Measurements from ENCODE around the gene CEP83. TPM values are rescaled to one million over a fixed set of nuclear protein-coding genes. Genes with fewer than 3 reads are reported as not detected.
A peak's percentile ranks its signal among the peaks of the same experiment; 100 is the strongest.
"Not testable (repeated sequence)": the region's sequence is repeated elsewhere in the genome, so short reads cannot be mapped to it uniquely, and the experiment has no call there.

CEP83 gene
- total RNA-seq, 2 experiments from 2014 or later = 12.8 to 15.0 TPM

DNA sequence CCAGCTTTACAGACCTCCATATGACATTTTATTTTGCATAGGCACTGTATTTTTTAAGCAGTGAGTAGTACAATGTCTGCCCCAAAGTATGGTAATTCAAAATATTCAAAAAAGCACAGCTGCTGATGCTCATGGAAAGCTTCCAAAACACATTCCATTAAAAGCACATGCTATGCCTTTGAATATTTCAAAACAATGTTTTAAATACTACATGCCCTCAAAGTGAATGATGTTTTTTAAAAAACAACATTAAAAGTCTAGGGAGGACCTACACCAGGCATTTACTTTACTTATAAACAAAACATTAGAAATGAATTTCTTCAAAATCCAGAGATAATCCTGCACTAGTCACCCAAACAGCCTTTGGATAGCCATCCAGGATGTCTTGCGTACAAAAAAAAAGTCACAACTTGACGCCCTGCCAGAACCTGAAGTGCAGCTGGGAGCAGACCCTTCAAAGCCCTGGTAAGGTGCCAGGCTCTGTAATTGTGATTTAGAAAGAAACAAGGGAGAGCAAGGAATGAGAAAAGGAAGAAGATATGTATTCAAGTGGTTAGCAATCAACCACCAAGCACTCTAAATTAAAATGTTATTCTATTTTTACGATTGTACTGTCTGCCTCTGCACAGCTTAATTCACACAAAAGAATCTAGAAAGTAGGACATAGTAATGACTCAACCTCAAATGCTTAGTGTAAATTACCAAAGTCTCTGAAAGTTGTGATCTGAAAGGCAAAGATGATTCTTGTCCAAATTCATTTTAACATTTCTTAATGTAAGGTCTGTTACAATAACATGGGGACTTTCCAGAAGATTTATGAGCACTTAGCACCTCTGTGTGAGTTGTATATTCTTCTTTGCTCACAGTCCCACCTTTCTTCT lies 31.9 kb downstream of the CEP83 start:
- Mint-ChIP-seq H3K27me3 (no peaks in the 10 kb centered on the region), H3K36me3 (ENCODE audit: low read depth) (peaks cover 65% of the 10 kb centered on the region), H3K4me1 (peaks cover 4% of the 10 kb centered on the region), H3K4me3 (no peak overlapping the region), H3K9me3 (peaks cover 37% of the 10 kb centered on the region), H3K27ac (no peak overlapping the region)
- ChIA-PET CTCF (no interaction called here), POLR2A (interaction anchor here (1.0 kb wide), 1 partner anchor 23 kb away, joined by 3 read pairs; no protein-coding TSS in a partner anchor)
- no peak for DNase-seq

- DNase-seq = no peak
- no peak overlapping the region for H3K27ac Mint-ChIP-seq
- H3K36me3 Mint-ChIP-seq (ENCODE audit: low read depth) = peaks cover 65% of the 10 kb centered on the region
- no peaks in the 10 kb centered on the region for H3K27me3 Mint-ChIP-seq
- ChIA-PET CTCF (no interaction called here), POLR2A (no interaction called here)
- no peak overlapping the region for H3K4me3 Mint-ChIP-seq
- peaks cover 4% of the 10 kb centered on the region for H3K4me1 Mint-ChIP-seq
- peaks cover 49% of the 10 kb centered on the region for H3K9me3 Mint-ChIP-seq
Measured at GRCh38 chr12:94426049-94426448, 33.6 kb downstream of the CEP83 start.

GRCh38 chr12:94424830-94425229 lies 34.8 kb downstream of the CEP83 start:
- H3K27me3 Mint-ChIP-seq, CTCF ChIA-PET, DNase-seq, POLR2A ChIA-PET, H3K27ac Mint-ChIP-seq, H3K4me1 Mint-ChIP-seq, H3K4me3 Mint-ChIP-seq: not testable (repeated sequence)
- Mint-ChIP-seq H3K9me3 (peaks cover 40% of the 10 kb centered on the region), H3K36me3 (ENCODE audit: low read depth) (peaks cover 53% of the 10 kb centered on the region)

DNA sequence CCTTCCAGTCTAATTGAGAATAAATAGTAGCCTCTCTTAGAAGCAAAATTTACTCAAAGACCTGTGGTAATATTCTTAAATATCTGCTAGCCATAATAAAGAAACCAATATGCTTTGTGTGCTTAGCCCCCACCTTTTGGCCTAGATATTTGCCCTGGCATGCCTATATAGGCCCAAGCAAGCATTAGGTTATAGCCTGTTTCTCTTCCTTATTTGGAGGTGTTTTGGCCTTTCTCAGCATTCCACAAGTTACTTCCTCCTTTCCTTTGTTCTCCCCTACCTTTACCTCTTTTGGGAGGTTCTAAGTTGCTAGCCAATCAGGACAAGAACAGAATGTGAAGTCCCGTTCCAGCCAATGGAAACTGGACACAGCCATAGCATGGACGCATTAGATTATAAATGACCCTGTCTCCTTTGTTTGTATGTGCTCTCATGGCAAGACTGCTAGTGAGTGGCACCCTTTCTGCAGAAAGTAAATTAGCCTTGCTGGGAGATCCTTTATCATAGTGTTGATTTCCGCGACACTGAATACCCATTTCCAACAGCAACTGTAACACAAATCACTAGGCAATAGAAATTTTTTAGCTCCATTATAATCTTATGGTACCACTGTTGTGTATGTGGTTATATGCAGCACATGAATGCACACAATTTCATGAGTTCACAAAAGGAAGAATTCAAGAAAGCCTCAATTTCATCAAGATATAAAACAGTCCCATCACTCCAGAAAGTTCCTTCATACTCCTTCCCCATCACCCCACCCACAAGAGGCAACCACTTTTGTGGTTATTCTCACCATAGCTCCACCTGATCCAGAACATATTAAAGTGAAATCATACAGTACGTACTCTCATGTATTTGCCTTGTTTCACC lies 37.6 kb downstream of the CEP83 start:
- no peak for DNase-seq
- H3K4me1 Mint-ChIP-seq = no peaks in the 10 kb centered on the region
- H3K36me3 Mint-ChIP-seq (ENCODE audit: low read depth) = peaks cover 50% of the 10 kb centered on the region
- no peaks in the 10 kb centered on the region for H3K27me3 Mint-ChIP-seq
- H3K4me3 Mint-ChIP-seq = no peak overlapping the region
- CTCF ChIA-PET = no interaction called here
- POLR2A ChIA-PET = no interaction called here
- no peak overlapping the region for H3K27ac Mint-ChIP-seq
- H3K9me3 Mint-ChIP-seq = peaks cover 45% of the 10 kb centered on the region

GRCh38 chr12:94418517-94418916 lies 41.1 kb downstream of the CEP83 start:
- POLR2A ChIA-PET = no interaction called here
- no peak overlapping the region for H3K27ac Mint-ChIP-seq
- H3K36me3 Mint-ChIP-seq (ENCODE audit: low read depth) = peaks cover 30% of the 10 kb centered on the region
- no peaks in the 10 kb centered on the region for H3K27me3 Mint-ChIP-seq
- no peaks in the 10 kb centered on the region for H3K4me1 Mint-ChIP-seq
- CTCF ChIA-PET = no interaction called here
- no peak overlapping the region for H3K4me3 Mint-ChIP-seq
- DNase-seq = no peak
- peaks cover 33% of the 10 kb centered on the region for H3K9me3 Mint-ChIP-seq

GRCh38 chr12:94416613-94417012 lies 43.1 kb downstream of the CEP83 start:
- peaks cover 22% of the 10 kb centered on the region for H3K36me3 Mint-ChIP-seq (ENCODE audit: low read depth)
- no peak overlapping the region for H3K27ac Mint-ChIP-seq
- no peaks in the 10 kb centered on the region for H3K4me1 Mint-ChIP-seq
- no peak for DNase-seq
- ChIA-PET CTCF (no interaction called here), POLR2A (no interaction called here)
- no peak overlapping the region for H3K4me3 Mint-ChIP-seq
- H3K27me3 Mint-ChIP-seq = no peaks in the 10 kb centered on the region
- peaks cover 19% of the 10 kb centered on the region for H3K9me3 Mint-ChIP-seq

- Mint-ChIP-seq H3K9me3 (peaks cover 16% of the 10 kb centered on the region), H3K4me1 (no peaks in the 10 kb centered on the region), H3K27ac (no peak overlapping the region), H3K4me3 (no peak overlapping the region), H3K36me3 (ENCODE audit: low read depth) (peaks cover 22% of the 10 kb centered on the region), H3K27me3 (no peaks in the 10 kb centered on the region)
- ChIA-PET POLR2A (no interaction called here), CTCF (no interaction called here)
- no peak for DNase-seq
Measured at GRCh38 chr12:94415066-94415465, 44.6 kb downstream of the CEP83 start.

DNA sequence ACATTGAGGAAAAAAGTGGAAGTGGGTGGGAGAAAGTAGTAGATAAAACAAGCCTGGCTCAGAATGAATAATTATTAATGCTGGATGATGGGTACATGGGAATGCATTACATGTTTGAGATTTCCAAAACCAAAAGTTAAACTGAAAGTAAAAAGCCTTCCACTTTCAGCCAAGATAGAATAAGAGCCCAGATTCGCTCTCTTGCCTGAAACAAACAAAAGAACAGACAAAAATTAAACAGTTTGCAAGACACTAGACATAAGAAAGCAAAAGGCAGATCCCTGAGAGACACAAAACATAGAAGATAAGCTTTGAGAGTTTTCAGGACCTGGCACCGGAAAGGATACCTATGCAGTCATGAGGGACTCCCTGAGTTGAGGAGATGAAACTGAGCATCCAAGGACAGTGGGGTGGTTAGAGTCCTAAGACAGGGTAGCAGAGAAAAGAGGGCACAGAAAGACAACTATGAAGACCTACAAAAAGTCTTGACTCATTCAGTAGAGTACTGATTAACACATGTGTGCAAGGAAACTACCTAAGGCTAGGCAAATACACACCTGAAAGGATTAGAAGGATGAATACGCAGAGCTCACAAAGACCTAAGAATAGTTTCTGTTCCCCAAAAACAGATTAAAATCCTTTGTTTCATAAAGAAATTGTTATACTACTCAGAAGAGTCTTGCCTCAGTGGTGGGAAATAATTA lies 54.1 kb downstream of the CEP83 start:
- POLR2A ChIA-PET = no interaction called here
- CTCF ChIA-PET = no interaction called here
- H3K27ac Mint-ChIP-seq = no peak overlapping the region

GRCh38 chr12:94404854-94405253 lies 54.8 kb downstream of the CEP83 start:
- Mint-ChIP-seq H3K27me3 (no peaks in the 10 kb centered on the region), H3K4me1 (peaks cover 13% of the 10 kb centered on the region), H3K27ac (no peak overlapping the region), H3K36me3 (ENCODE audit: low read depth) (peaks cover 21% of the 10 kb centered on the region), H3K4me3 (no peak overlapping the region), H3K9me3 (peaks cover 4% of the 10 kb centered on the region)
- POLR2A ChIA-PET = no interaction called here
- CTCF ChIA-PET = no interaction called here
- no peak for DNase-seq

More for the DNA sequence above, 54.1 kb downstream of the CEP83 start:
- peaks cover 19% of the 10 kb centered on the region for H3K36me3 Mint-ChIP-seq (ENCODE audit: low read depth)
- H3K4me1 Mint-ChIP-seq = peaks cover 13% of the 10 kb centered on the region
- H3K4me3 Mint-ChIP-seq = peak overlapping the region; percentile 25
- H3K27me3 Mint-ChIP-seq = no peaks in the 10 kb centered on the region
- DNase-seq = no peak
- H3K9me3 Mint-ChIP-seq = peaks cover 4% of the 10 kb centered on the region

- Mint-ChIP-seq H3K4me3 (no peak overlapping the region), H3K36me3 (ENCODE audit: low read depth) (peaks cover 41% of the 10 kb centered on the region), H3K27me3 (no peaks in the 10 kb centered on the region), H3K4me1 (peaks cover 13% of the 10 kb centered on the region), H3K27ac (no peak overlapping the region), H3K9me3 (peaks cover 21% of the 10 kb centered on the region)
- ChIA-PET POLR2A (no interaction called here), CTCF (no interaction called here)
- DNase-seq = no peak
Measured at GRCh38 chr12:94401326-94401725, 58.3 kb downstream of the CEP83 start.

DNA sequence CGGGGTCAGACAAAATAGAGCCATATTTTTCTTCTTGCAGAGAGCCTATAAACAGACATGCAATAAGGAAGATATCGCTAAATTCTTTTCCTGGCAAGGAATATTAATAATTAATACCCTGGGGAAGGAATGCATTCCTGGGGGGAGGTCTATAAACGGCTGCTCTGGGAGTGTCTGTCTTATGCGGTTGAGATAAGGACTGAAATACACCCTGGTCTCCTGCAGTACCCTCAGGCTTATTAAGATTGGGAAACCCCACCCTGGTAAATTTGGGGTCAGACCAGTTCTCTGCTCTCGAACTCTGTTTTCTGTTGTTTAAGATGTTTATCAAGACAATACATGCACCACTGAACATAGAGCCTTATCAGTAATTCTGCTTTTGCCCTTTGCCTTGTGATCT lies 61.0 kb downstream of the CEP83 start:
- peaks cover 21% of the 10 kb centered on the region for H3K9me3 Mint-ChIP-seq
- CTCF ChIA-PET, H3K4me3 Mint-ChIP-seq, H3K4me1 Mint-ChIP-seq, H3K27me3 Mint-ChIP-seq, POLR2A ChIA-PET, H3K27ac Mint-ChIP-seq, DNase-seq: not testable (repeated sequence)
- H3K36me3 Mint-ChIP-seq (ENCODE audit: low read depth) = peaks cover 50% of the 10 kb centered on the region

DNA sequence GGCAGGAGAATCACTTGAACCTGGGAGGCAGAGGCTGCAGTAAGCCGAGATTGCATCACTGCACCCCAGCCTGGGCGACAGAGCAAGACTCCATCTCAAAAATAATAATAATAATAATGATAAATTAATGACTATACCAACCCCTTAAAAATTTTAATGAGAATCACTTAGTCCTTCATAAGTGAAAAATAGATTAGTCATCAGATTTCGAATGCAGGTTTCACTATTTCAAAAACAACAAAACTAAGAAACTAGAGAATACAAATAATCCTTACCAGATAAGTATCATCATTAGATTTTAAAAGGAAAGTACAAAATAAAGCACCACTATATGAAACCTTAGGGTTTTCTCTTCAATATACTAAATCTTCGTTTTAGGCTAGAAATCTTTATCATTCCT lies 62.3 kb downstream of the CEP83 start:
- no peak overlapping the region for H3K27ac Mint-ChIP-seq
- no peak for DNase-seq
- CTCF ChIA-PET = no interaction called here
- H3K9me3 Mint-ChIP-seq = peaks cover 20% of the 10 kb centered on the region
- peaks cover 48% of the 10 kb centered on the region for H3K36me3 Mint-ChIP-seq (ENCODE audit: low read depth)
- POLR2A ChIA-PET = no interaction called here
- H3K4me1 Mint-ChIP-seq = no peaks in the 10 kb centered on the region
- no peaks in the 10 kb centered on the region for H3K27me3 Mint-ChIP-seq
- H3K4me3 Mint-ChIP-seq = no peak overlapping the region

GRCh38 chr12:94396014-94396413 lies 63.7 kb downstream of the CEP83 start:
- H3K9me3 Mint-ChIP-seq = peaks cover 26% of the 10 kb centered on the region
- H3K4me1 Mint-ChIP-seq, POLR2A ChIA-PET, H3K27me3 Mint-ChIP-seq, H3K27ac Mint-ChIP-seq, H3K4me3 Mint-ChIP-seq, DNase-seq, CTCF ChIA-PET: not testable (repeated sequence)
- H3K36me3 Mint-ChIP-seq (ENCODE audit: low read depth) = peaks cover 49% of the 10 kb centered on the region
